Astrocyte of the hippocampus (primary cell): ENCODE results near the gene SNX2.
"Not testable (repeated sequence)": the region's sequence is repeated elsewhere in the genome, so short reads cannot be mapped to it uniquely, and the experiment has no call there.

ENCODE experiments used
- DNase-seq: peaks from one replicate; pipeline ENCODE4 v3.0.0; 2011; ENCODE audit warnings: low read depth, low spot score

The SNX2 gene

GRCh38 chr5:122774861-122775549 is at the start of gene SNX2:
TSS of gene SNX2 (plus strand) at chr5:122775080. CDS start at chr5:122775104, 24 bp downstream.
- DNase-seq, result peak; percentile 96

- peak; percentile 80 for DNase-seq
Observed at GRCh38 chr5:122727112-122727541, 47.8 kb upstream of the SNX2 start.

GRCh38 chr5:122730037-122730436 is 44.8 kb upstream of the SNX2 start:
- no peak for DNase-seq

GRCh38 chr5:122730456-122730855 is 44.4 kb upstream of the SNX2 start:
- no peak for DNase-seq

GRCh38 chr5:122736086-122736845 is 38.6 kb upstream of the SNX2 start:
- no peak for DNase-seq

GRCh38 chr5:122738088-122738487 is 36.8 kb upstream of the SNX2 start:
- DNase-seq, result no peak

GRCh38 chr5:122741681-122742080 is 33.2 kb upstream of the SNX2 start:
- peak; percentile 64 for DNase-seq

GRCh38 chr5:122743261-122743660 is 31.6 kb upstream of the SNX2 start:
- no peak for DNase-seq

GRCh38 chr5:122745597-122745996 is 29.3 kb upstream of the SNX2 start:
- DNase-seq, result no peak

GRCh38 chr5:122749886-122750285 is 25.0 kb upstream of the SNX2 start:
- DNase-seq, result no peak

- peak; percentile 22 for DNase-seq
Observed at GRCh38 chr5:122751293-122751782, 23.5 kb upstream of the SNX2 start.

GRCh38 chr5:122753500-122753899 is 21.4 kb upstream of the SNX2 start:
- DNase-seq, result no peak

GRCh38 chr5:122755783-122756182 is 19.1 kb upstream of the SNX2 start:
- DNase-seq, result no peak

GRCh38 chr5:122756264-122756911 is 18.5 kb upstream of the SNX2 start:
- DNase-seq, result peak; percentile 40

GRCh38 chr5:122757285-122757684 is 17.6 kb upstream of the SNX2 start:
- no peak for DNase-seq

- DNase-seq, result no peak
Observed at GRCh38 chr5:122759241-122760070, 15.4 kb upstream of the SNX2 start.

- DNase-seq, result no peak
Observed at GRCh38 chr5:122760236-122760635, 14.6 kb upstream of the SNX2 start.

GRCh38 chr5:122761115-122761514 is 13.8 kb upstream of the SNX2 start:
- no peak for DNase-seq

- not testable (repeated sequence) for DNase-seq
Observed at GRCh38 chr5:122761896-122762295, 13.0 kb upstream of the SNX2 start.

- no peak for DNase-seq
Observed at GRCh38 chr5:122766130-122766529, 8.8 kb upstream of the SNX2 start.

GRCh38 chr5:122770477-122770876 is 4.4 kb upstream of the SNX2 start:
- DNase-seq, result peak; percentile 13
